ENCODE measurements around the gene LTA4H.
"Not testable (repeated sequence)": the region's sequence is repeated elsewhere in the genome, so short reads cannot be mapped to it uniquely, and the experiment has no call there.

LTA4H gene

DNA sequence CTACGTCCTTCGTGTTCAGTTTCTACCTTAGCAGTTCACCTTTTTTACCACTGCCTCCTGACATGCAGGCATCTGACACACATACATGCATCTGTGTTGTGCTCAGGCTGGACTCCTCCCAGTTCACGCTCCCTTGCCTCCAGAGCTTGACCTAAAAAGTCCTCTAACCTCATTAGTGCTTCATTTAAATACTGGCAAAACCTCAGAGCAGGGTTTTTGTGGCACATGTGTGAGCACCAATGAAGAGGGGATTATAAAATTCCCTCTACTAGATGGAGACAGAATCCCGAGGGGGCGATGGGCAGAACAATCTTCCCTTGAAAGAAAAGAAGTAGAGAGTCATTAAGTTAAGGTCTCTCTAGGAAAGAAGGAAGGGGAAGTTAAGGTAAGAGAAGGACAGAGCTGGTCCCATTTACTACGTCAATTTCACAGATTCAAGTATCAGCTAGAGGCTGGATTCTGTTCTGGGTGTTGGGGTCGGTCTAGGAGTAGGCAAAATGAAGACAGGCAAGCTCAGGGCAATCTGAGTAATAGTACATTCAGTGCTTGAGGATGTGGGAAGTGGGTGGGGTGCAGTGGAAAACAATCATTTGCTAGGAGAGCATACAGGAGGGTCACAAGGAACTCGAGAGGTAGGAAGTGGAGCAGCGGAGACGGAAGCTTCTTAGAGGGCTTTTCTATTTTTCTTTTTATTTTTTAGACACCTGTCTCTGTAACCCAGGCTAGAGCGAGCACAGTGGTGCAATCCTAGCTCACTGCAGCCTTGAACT lies 46.7 kb downstream of the LTA4H start:
- DNase-seq = no peak

GRCh38 chr12:95986635-95987570 lies 48.5 kb downstream of the LTA4H start:
- no peak for DNase-seq

GRCh38 chr12:95984682-95985081 lies 50.7 kb downstream of the LTA4H start:
- DNase-seq = no peak

DNA sequence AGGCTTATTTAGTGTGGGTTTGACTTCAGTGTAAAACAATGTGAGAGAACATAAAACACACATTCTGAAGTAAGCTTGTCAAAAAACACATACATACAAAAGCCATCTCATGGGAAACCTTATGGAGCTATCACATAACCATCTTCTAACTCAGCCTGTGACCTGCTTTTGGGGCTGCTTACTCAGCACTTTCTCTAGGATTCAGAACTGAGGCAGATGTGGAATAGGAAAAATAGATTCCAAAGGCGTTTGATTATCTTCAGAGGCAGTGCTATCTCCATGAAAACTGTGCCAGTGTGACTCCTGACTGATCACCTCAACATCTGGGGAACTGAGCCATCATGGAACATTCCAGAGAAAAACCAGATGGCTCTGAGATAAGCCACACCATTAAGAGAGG lies 52.8 kb downstream of the LTA4H start:
- DNase-seq = no peak

- DNase-seq = no peak
These were observed 55.0 kb downstream of the LTA4H start for GRCh38 chr12:95980437-95980836.

DNA sequence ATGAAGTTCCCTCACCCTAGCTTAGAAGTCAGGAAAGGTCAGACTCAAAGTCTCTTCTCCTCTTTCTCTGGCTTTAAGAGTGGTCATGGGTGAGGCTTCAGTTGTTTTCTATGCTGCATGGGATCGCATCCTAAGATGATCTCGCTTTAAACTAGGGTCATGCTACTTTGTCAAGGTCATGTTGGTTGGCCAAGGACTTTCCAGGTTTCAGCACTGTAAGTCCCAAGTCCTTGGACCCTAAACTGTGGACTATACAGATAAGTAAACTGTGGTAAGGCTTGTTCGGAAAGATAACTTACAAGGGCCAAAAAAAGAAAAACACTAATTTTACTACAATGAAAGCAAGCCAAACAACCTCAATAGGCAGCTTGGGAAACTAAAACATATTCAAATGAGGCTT lies 56.6 kb downstream of the LTA4H start:
- no peak for DNase-seq

DNA sequence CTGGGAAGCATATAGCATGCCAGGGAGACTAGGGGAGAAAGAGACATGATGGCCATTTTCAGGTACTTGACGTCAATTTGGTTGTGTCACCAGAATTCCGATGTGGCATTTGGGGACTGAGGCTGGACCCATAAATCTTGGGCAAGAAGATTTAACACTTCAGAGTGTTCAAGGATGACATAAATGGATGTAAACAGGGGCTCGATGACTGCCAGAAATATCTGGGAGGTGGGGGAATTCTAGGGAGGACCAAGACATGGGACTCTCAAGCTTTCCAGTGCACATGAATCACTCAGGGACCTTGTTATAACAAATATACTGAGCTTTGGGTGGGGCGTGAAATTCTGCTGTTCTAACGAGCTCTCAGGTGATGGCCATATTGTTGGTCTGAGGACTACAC lies 57.0 kb downstream of the LTA4H start:
- no peak for DNase-seq

- no peak for DNase-seq
These were observed 57.6 kb downstream of the LTA4H start for GRCh38 chr12:95977764-95978305.

- no peak for DNase-seq
These were observed 59.0 kb downstream of the LTA4H start for GRCh38 chr12:95976416-95976832.

GRCh38 chr12:95975491-95975890 lies 59.9 kb downstream of the LTA4H start:
- no peak for DNase-seq

DNA sequence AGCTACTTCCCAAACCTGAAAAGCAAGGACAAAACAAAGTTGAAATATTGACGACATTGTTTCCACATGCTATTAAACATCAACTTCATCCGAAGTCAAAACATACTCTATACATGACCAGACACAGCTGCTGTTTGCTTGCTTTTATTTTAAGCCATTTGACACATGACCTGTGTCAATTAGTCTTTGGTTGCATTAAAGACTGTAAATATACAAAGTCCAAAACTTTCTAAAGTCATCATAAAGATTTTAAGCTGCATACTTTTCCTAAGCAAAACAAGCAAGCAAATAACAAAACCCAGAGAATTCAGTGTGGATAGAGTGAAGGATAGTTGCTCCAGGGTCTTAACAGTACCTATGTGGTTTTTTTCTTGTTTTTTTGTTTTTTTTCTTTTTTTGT lies 61.0 kb downstream of the LTA4H start:
- DNase-seq = no peak

DNA sequence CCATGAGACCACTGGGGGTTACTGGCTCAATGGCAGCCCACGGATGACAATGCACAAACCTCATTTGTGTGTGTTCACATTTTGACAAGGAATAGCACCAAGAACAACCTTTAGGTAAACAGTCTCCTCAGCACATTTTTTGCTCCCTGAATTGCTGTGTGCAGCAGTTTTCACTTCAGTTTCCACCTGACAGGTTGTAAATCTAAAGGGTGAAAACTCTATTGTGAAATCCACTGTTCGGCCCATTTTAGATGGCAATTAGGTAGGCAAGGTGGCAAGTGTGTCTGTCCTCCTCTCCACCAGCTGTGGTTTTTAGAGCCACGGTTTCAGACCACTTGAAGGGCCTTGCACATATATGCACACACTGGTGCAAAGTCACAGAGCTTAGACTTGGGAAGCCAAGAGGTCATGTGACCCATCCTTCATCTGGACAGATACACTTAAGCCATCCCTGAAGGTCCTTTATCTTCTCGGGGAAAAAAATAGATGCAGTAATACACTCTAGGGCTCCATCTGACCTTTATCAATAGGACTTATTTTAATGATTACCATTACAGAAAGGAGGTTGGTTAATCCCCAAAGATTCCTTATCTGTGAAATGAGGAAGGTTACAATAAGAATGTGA lies 62.4 kb downstream of the LTA4H start:
- no peak for DNase-seq

GRCh38 chr12:95970905-95971304 lies 64.5 kb downstream of the LTA4H start:
- no peak for DNase-seq

DNA sequence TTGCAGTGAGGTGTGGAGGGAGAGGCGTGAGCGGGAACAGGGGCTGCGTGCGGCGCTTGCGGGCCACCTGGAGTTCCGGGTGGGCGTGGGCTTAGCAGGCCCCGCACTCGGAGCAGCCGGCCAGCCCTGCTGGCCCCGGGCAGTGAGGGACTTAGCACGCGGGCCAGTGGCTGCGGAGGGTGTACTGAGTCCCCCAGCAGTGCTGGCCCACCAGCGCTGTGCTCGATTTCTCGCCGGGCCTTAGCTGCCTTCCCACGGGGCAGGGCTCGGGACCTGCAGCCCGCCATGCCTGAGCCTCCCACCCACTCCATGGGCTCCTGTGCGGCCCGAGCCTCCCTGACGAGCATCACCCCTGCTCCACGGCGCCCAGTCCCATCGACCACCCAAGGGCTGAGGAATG lies 66.3 kb downstream of the LTA4H start:
- not testable (repeated sequence) for DNase-seq

GRCh38 chr12:95967301-95967700 lies 68.1 kb downstream of the LTA4H start:
- DNase-seq = no peak

- no peak for DNase-seq
These were observed 69.0 kb downstream of the LTA4H start for GRCh38 chr12:95966287-95966870.

GRCh38 chr12:95963096-95963495 lies 72.3 kb downstream of the LTA4H start:
- no peak for DNase-seq

DNA sequence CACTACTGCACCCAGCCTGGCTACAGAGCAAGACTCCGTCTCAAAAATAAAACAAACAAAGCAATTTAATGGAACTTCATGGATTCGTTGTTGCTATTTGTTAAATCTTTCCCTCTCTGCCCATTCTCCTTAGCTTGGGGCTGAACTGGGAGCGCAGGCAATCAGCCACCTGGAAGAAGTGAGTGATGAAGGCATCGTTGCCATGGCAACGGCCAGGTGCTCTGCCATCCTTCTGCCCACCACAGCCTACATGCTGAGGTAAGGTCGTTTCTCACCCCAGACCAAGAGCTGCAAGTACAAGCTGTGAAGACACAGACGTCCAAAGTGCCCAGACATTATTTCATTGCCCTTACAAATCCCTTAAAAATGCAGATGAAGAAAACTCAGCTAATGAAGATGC lies 73.2 kb downstream of the LTA4H start:
- DNase-seq = peak; percentile 90

- no peak for DNase-seq
These were observed 75.1 kb downstream of the LTA4H start for GRCh38 chr12:95960241-95960640.

DNA sequence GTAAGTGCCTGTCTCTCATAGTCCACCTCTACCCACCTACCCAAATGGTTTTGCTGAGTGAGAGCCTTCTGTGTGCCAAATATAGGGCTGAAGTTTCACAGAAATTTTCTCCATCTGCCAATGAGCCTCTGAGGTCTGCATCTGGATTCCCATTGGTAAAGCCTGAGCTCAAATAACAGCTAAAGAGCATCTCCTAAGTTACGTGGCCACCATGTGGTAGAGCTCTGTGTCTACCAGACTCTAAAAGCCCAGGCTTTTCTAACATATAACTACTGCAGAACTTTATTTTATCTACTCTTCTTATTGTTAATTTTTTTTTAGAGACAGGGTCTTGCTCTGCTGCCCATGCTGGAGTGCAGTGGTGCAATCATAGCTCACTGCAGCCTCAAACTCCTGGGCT lies 76.3 kb downstream of the LTA4H start:
- DNase-seq = peak; percentile 41

- DNase-seq = no peak
These were observed 78.7 kb downstream of the LTA4H start for GRCh38 chr12:95956557-95957145.

DNA sequence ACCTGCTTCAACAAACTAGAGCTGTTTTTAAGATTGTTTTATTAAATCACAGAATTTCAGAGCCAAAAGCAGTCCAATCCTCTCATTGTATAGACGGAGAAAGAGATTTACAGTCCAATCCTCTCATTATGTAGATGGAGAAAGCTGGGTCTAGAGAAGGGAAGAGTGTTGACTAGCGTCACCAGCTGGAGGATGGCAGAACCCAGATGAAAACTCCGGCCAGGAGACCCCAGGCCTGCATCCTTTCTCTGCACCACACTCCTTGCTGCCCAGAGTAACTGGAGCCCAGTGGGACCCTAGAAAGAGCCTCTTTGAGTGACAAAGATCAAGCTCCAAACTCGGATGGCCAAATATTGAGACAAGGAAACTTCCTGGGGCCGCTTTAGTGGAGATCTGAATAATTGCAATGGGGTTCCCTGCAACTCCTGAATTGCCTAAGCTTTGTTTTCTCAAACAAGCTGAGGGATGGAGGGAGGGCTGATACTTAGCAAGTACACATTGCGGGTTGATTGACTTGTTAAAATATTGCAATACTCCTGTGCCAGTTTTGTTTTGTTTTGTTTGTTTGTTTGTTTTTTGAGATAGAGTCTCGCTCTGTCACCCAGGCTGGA lies 79.7 kb downstream of the LTA4H start:
- DNase-seq = no peak

Data from NCI-H1105 treated with DMSO at 0.1 percent for 48 hours (cell line).